Progenitor cell of endocrine pancreas (in vitro differentiated cells): Measurements from ENCODE around the gene RNF146. TPM values are rescaled to one million over a fixed set of nuclear protein-coding genes. Genes with fewer than 3 reads are reported as not detected.
"Not testable (repeated sequence)": the region's sequence is repeated elsewhere in the genome, so short reads cannot be mapped to it uniquely, and the experiment has no call there.

Source experiments
- DNase-seq: peaks from one replicate; pipeline ENCODE4 v3.0.0; 2021; ENCODE audit warnings: low spot score; ENCODE audit not compliant: unreplicated experiment
- H3K27ac Mint-ChIP-seq: 2 replicates; pipeline ENCODE4 v1.8.0; 2021; ENCODE audit warnings: mild to moderate bottlenecking, moderate library complexity, mixed read lengths
- H3K27me3 Mint-ChIP-seq: 2 replicates; pipeline ENCODE4 v1.8.0; 2021; ENCODE audit warnings: mixed read lengths
- H3K36me3 Mint-ChIP-seq: 2 replicates; pipeline ENCODE4 v1.8.0; 2022; ENCODE audit warnings: mixed read lengths; ENCODE audit not compliant: insufficient read depth
- H3K4me1 Mint-ChIP-seq: 2 replicates; pipeline ENCODE4 v1.8.0; 2021; ENCODE audit warnings: low read depth, mixed read lengths
- H3K4me3 Mint-ChIP-seq: 2 replicates; pipeline ENCODE4 v1.8.0; 2021; ENCODE audit warnings: low read depth, mild to moderate bottlenecking, moderate library complexity, mixed read lengths
- H3K9me3 Mint-ChIP-seq: 2 replicates; pipeline ENCODE4 v1.8.0; 2021; ENCODE audit warnings: low read depth, mixed read lengths
- CTCF ChIP-seq: fragments of 200-600 bp; sonication (generic); IDR thresholded peaks from one replicate; pipeline ENCODE4 v1.5.0; 2021; ENCODE audit warnings: antibody characterized with exemption, mild to moderate bottlenecking; ENCODE audit not compliant: unreplicated experiment
- long read RNA-seq: library from polyadenylated mRNA; unstranded; transcript quantifications from one replicate; pipeline ENCODE4 v2.0.0, GENCODE V29; 2020
- total RNA-seq: library from RNA; stranded (reverse); gene quantifications from 2 replicates; pipeline ENCODE4 v1.2.1, GENCODE V29; 2021

RNF146 gene
- total RNA-seq: 59.8 and 61.2 TPM in 2 replicates
- long read RNA-seq, transcript RNF146-203 (3 exons, 2,369 nt): major isoform, 53 of 157 reads
- long read RNA-seq, transcript RNF146-213 (3 exons, 2,070 nt): minor isoform, 28 of 157 reads
- long read RNA-seq, transcript RNF146-204 (4 exons, 884 nt): minor isoform, 17 of 157 reads
- long read RNA-seq, transcript RNF146-202 (4 exons, 2,267 nt): minor isoform, 32 of 157 reads
- long read RNA-seq, partial matches to known transcripts: 1 of 157 reads
- long read RNA-seq, other reads (novel, unspliced or antisense): 21 of 157 reads

GRCh38 chr6:127266178-127266891, at the start of gene RNF146:
TSS of gene RNF146 (plus strand) at chr6:127266864. CDS start at chr6:127280339, 13,475 bp downstream.
- DNase-seq: peak; percentile 61
- peak within 1 kb of the TSS; percentile 100 for H3K27ac Mint-ChIP-seq
- no peaks in the 10 kb centered on the region for H3K9me3 Mint-ChIP-seq
- H3K4me1 Mint-ChIP-seq: peaks cover 33% of the 10 kb centered on the region
- peak; percentile 75 for TF ChIP-seq CTCF
- H3K4me3 Mint-ChIP-seq: peak within 1 kb of the TSS; percentile 97
- H3K27me3 Mint-ChIP-seq: no peaks in the 10 kb centered on the region
- peaks cover 6% of the 10 kb centered on the region for H3K36me3 Mint-ChIP-seq

GRCh38 chr6:127219869-127220268, 46.8 kb upstream of the RNF146 start:
- Mint-ChIP-seq H3K27ac (no peak overlapping the region), H3K4me3 (no peak overlapping the region), H3K4me1 (peaks cover 6% of the 10 kb centered on the region), H3K36me3 (no peaks in the 10 kb centered on the region), H3K9me3 (peaks cover 3% of the 10 kb centered on the region), H3K27me3 (no peaks in the 10 kb centered on the region)
- TF ChIP-seq CTCF: no peak
- DNase-seq: no peak

- H3K9me3 Mint-ChIP-seq: no peaks in the 10 kb centered on the region
- no peak for TF ChIP-seq CTCF
- H3K4me1 Mint-ChIP-seq: no peaks in the 10 kb centered on the region
- no peak for DNase-seq
- no peak overlapping the region for H3K27ac Mint-ChIP-seq
- no peaks in the 10 kb centered on the region for H3K27me3 Mint-ChIP-seq
- H3K36me3 Mint-ChIP-seq: no peaks in the 10 kb centered on the region
- H3K4me3 Mint-ChIP-seq: no peak overlapping the region
These were observed 45.5 kb upstream of the RNF146 start for GRCh38 chr6:127221201-127221600.

- Mint-ChIP-seq H3K9me3 (no peaks in the 10 kb centered on the region), H3K4me3 (no peak overlapping the region), H3K36me3 (no peaks in the 10 kb centered on the region), H3K27ac (no peak overlapping the region), H3K4me1 (no peaks in the 10 kb centered on the region), H3K27me3 (no peaks in the 10 kb centered on the region)
- no peak for TF ChIP-seq CTCF
- DNase-seq: no peak
These were observed 44.2 kb upstream of the RNF146 start for GRCh38 chr6:127222418-127222817.

- Mint-ChIP-seq H3K4me3 (no peak overlapping the region), H3K4me1 (no peaks in the 10 kb centered on the region), H3K27ac (no peak overlapping the region), H3K36me3 (no peaks in the 10 kb centered on the region), H3K9me3 (peaks cover under 1% of the 10 kb centered on the region), H3K27me3 (no peaks in the 10 kb centered on the region)
- TF ChIP-seq CTCF: no peak
- no peak for DNase-seq
These were observed 41.2 kb upstream of the RNF146 start for GRCh38 chr6:127225497-127225896.

GRCh38 chr6:127233819-127234218, 32.8 kb upstream of the RNF146 start:
- not testable (repeated sequence) for H3K27me3 Mint-ChIP-seq, DNase-seq, H3K27ac Mint-ChIP-seq, H3K4me1 Mint-ChIP-seq, H3K36me3 Mint-ChIP-seq, H3K4me3 Mint-ChIP-seq
- H3K9me3 Mint-ChIP-seq: peaks cover 20% of the 10 kb centered on the region
